ENCODE results near the gene RGL1. TPM values are rescaled to one million over a fixed set of nuclear protein-coding genes. Genes with fewer than 3 reads are reported as not detected.

The RGL1 gene
- total RNA-seq, 4 donors from 2014 or later: 10.6 to 13.8 (median 11.3) TPM

DNA sequence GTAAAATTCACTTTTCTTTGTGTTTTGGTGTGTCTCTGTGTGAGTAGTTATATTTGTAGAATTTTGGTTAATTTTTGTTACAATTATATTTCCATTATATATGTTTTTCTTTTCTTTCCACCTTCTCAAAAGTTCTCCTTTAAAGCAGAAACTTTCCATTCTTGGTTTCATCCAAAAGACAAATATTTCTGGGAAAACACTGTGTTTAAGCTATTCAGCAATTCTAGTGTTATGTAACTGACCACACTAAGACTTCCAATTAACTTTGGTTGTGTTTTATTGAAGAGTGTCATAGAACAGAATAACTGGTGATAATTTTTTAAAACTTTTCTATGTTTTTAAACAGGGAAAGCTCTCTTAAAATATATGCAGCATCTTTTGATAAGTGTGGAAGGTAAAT lies 13.6 kb upstream of the RGL1 start:
- H3K27ac ChIP-seq: no peak overlapping the region
- no peak for DNase-seq (ENCODE audit: low spot score in 2 of 2)
- H3K4me3 ChIP-seq: no peak overlapping the region
- TF ChIP-seq, protein P1, sequence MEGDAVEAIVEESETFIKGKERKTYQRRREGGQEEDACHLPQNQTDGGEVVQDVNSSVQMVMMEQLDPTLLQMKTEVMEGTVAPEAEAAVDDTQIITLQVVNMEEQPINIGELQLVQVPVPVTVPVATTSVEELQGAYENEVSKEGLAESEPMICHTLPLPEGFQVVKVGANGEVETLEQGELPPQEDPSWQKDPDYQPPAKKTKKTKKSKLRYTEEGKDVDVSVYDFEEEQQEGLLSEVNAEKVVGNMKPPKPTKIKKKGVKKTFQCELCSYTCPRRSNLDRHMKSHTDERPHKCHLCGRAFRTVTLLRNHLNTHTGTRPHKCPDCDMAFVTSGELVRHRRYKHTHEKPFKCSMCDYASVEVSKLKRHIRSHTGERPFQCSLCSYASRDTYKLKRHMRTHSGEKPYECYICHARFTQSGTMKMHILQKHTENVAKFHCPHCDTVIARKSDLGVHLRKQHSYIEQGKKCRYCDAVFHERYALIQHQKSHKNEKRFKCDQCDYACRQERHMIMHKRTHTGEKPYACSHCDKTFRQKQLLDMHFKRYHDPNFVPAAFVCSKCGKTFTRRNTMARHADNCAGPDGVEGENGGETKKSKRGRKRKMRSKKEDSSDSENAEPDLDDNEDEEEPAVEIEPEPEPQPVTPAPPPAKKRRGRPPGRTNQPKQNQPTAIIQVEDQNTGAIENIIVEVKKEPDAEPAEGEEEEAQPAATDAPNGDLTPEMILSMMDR (IDR thresholded peaks at IDR 0.05): no peak
- TF ChIP-seq EP300 (IDR thresholded peaks at IDR 0.05): no peak
- TF ChIP-seq POLR2A (IDR thresholded peaks at IDR 0.05): no peak
- TF ChIP-seq POLR2AphosphoS5 (IDR thresholded peaks at IDR 0.05): no peak
- H3K9me3 ChIP-seq: no peaks in the 10 kb centered on the region
- H3K36me3 ChIP-seq: no peaks in the 10 kb centered on the region
- no peaks in the 10 kb centered on the region for H3K27me3 ChIP-seq
- peaks cover 2% of the 10 kb centered on the region for H3K4me1 ChIP-seq

DNA sequence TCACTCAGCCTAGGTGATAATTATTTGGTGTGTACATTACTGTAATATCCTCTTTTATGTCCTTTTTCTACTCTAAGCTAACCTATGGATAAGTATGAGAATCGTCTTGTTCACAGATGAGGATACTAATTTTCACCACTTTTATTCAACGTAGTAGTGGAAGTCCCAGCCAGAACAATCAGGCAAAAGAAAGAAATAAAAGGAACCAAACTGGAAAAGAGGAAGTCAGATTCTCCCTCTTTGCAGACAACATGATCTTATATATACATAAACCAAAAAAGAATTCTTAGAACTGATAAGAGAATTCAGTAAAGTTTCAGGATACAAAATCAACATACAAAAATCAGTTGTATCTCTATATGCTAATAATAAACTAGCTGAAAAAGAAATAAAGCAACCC lies 12.6 kb upstream of the RGL1 start:
- 87% methylated on average over 2 of the region's 2 CpGs for WGBS
- Histone ChIP-seq H3K4me1 (peaks cover 2% of the 10 kb centered on the region), H3K27ac (no peak overlapping the region), H3K36me3 (no peaks in the 10 kb centered on the region), H3K9me3 (no peaks in the 10 kb centered on the region), H3K27me3 (no peaks in the 10 kb centered on the region), H3K4me3 (no peak overlapping the region)
- DNase-seq (ENCODE audit: low spot score in 2 of 2): no peak
- TF ChIP-seq POLR2A (IDR thresholded peaks at IDR 0.05) (no peak), POLR2AphosphoS5 (IDR thresholded peaks at IDR 0.05) (no peak), EP300 (IDR thresholded peaks at IDR 0.05) (no peak)
- TF ChIP-seq, protein P1 (IDR thresholded peaks at IDR 0.05): no peak

DNA sequence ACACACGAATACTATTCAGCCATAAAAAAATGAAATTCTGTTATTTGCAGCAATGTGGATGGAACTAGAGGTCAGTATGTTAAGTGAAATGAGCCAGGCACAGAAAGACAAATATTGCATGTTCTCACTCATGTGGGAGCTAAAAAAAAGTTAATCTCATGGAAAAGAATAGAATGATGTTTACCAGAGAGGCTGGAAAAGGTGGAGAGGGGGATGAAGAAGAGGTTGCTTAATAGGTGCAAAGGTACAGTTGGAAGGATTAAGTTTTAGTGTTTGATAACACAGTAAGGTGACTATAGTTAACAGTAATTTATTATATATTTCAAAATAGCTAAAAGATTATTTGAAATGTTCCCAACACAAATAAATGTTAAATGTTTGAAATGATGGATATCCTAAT lies 10.8 kb upstream of the RGL1 start:
- Histone ChIP-seq H3K27ac (no peak overlapping the region), H3K27me3 (no peaks in the 10 kb centered on the region), H3K9me3 (no peaks in the 10 kb centered on the region), H3K4me1 (peaks cover 2% of the 10 kb centered on the region), H3K36me3 (no peaks in the 10 kb centered on the region), H3K4me3 (no peak overlapping the region)
- TF ChIP-seq, protein P1 (IDR thresholded peaks at IDR 0.05): no peak
- TF ChIP-seq EP300 (IDR thresholded peaks at IDR 0.05): no peak
- TF ChIP-seq POLR2A (IDR thresholded peaks at IDR 0.05): no peak
- no peak for TF ChIP-seq POLR2AphosphoS5 (IDR thresholded peaks at IDR 0.05)
- 93% methylated on average over 1 of the region's 1 CpG for WGBS
- DNase-seq (ENCODE audit: low spot score in 2 of 2): no peak

DNA sequence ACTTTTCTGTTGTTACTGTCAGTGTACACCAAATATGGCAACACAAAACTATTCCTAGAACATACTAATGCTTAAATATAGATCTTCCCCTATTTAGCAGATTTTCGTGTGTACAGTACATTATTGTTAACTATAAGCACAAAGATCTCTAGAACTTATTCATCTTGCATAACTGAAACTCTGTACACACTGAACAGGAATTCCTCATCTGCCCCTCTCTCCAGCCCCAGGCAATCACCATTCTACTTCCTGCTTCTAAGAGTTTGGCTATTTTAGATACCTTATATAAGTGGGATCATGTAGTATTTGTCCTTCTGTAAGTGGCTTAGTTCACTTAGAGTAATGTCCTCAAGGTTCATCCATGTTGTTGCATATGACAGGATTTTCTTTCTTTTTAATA lies 4.5 kb upstream of the RGL1 start:
- Histone ChIP-seq H3K4me3 (no peak overlapping the region), H3K4me1 (peaks cover 5% of the 10 kb centered on the region), H3K27ac (no peak overlapping the region), H3K36me3 (no peaks in the 10 kb centered on the region), H3K9me3 (no peaks in the 10 kb centered on the region), H3K27me3 (no peaks in the 10 kb centered on the region)
- 68% methylated on average over 1 of the region's 1 CpG for WGBS
- TF ChIP-seq, protein P1 (IDR thresholded peaks at IDR 0.05): no peak
- TF ChIP-seq POLR2AphosphoS5 (IDR thresholded peaks at IDR 0.05) (no peak), EP300 (IDR thresholded peaks at IDR 0.05) (no peak), POLR2A (IDR thresholded peaks at IDR 0.05) (no peak)
- DNase-seq (ENCODE audit: low spot score in 2 of 2): no peak

DNA sequence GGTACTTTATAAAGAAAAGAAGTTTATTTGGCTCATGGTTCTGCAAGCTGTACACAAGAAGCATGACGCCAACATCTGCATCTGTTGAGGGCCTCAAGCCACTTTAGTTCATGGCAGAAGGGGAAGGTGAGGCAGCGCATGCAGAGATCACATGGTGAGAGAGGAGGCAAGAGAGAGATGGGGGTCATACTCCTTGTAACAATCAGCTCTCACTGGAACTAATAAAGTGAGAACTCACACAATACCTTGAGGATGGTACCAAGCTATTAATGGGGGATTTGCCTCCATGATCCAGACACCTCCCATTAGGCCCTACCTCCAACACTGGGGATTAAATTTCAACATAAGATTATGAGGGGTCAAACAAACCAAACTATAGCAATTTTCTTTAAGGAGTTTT lies 3.3 kb upstream of the RGL1 start:
- H3K36me3 ChIP-seq: no peaks in the 10 kb centered on the region
- TF ChIP-seq, protein P1 (IDR thresholded peaks at IDR 0.05): no peak
- TF ChIP-seq POLR2AphosphoS5 (IDR thresholded peaks at IDR 0.05): no peak
- TF ChIP-seq EP300 (IDR thresholded peaks at IDR 0.05): no peak
- no peak for TF ChIP-seq POLR2A (IDR thresholded peaks at IDR 0.05)
- WGBS: 100% methylated on average over 2 of the region's 2 CpGs

More for the DNA sequence above, 3.3 kb upstream of the RGL1 start:
- Histone ChIP-seq H3K27ac (no peak overlapping the region), H3K9me3 (no peaks in the 10 kb centered on the region), H3K4me1 (peaks cover 12% of the 10 kb centered on the region), H3K27me3 (no peaks in the 10 kb centered on the region), H3K4me3 (no peak overlapping the region)
- DNase-seq (ENCODE audit: low spot score in 2 of 2): no peak
